ENCODE results near the gene SYCN.
A peak's percentile ranks its signal among the peaks of the same experiment; 100 is the strongest.

Gene SYCN

DNA sequence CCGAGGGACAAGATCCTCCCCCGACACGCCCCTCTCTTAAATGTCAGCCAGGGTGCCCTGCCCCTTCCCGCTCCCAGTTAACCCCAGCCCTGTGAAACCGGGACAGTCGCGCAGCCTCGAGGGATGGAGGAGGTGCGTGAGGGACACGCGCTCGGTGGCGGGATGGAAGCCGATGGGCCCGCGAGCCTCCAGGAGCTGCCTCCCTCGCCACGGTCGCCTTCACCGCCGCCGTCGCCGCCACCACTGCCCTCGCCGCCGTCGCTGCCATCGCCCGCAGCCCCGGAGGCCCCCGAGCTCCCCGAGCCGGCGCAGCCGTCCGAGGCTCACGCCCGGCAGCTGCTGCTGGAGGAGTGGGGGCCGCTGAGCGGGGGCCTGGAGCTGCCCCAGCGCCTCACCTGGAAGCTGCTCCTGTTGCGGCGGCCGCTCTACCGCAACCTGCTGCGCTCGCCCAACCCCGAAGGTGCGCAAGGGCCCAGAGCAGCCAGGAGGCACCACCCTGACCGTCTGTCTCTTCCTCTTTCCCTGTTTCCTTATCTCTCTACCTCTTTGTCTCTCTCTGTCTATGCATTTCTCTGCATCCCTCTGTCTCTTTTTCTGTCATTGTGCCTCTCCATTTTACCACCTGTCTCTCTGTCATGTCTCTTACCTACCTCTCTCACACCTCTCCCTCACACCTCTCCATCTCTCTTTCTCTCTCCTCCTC lies 7.1 kb downstream of the SYCN start, which contains the start of gene NCCRP1:
Gene NCCRP1 (plus strand): TSS at position 105 of the 703 bp plus-strand sequence. CDS start 19 bp downstream, at position 124.
- TF ChIP-seq, protein P1, sequence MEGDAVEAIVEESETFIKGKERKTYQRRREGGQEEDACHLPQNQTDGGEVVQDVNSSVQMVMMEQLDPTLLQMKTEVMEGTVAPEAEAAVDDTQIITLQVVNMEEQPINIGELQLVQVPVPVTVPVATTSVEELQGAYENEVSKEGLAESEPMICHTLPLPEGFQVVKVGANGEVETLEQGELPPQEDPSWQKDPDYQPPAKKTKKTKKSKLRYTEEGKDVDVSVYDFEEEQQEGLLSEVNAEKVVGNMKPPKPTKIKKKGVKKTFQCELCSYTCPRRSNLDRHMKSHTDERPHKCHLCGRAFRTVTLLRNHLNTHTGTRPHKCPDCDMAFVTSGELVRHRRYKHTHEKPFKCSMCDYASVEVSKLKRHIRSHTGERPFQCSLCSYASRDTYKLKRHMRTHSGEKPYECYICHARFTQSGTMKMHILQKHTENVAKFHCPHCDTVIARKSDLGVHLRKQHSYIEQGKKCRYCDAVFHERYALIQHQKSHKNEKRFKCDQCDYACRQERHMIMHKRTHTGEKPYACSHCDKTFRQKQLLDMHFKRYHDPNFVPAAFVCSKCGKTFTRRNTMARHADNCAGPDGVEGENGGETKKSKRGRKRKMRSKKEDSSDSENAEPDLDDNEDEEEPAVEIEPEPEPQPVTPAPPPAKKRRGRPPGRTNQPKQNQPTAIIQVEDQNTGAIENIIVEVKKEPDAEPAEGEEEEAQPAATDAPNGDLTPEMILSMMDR (IDR thresholded peaks at IDR 0.05), result no peak
- H3K9me3 ChIP-seq (ENCODE audit: control insufficient read depth, low read length), result no peaks in the 10 kb centered on the region
- no peak within 1 kb of the TSS for H3K9ac ChIP-seq
- no peaks in the 10 kb centered on the region for H3K4me1 ChIP-seq
- peak within 1 kb of the TSS; percentile 44 for H3K4me2 ChIP-seq (ENCODE audit: low read length)
- H3K27ac ChIP-seq, result no peak within 1 kb of the TSS
- no peak within 1 kb of the TSS for H2AFZ ChIP-seq
- H3K27me3 ChIP-seq (ENCODE audit: control insufficient read depth, insufficient read depth, low read length), result no peaks in the 10 kb centered on the region
- peak within 1 kb of the TSS; percentile 16 for H3K4me3 ChIP-seq (ENCODE audit: low read depth, low read length)
- H3K36me3 ChIP-seq (ENCODE audit: control insufficient read depth, insufficient read depth, low read length), result no peaks in the 10 kb centered on the region
- no peaks in the 10 kb centered on the region for H3K79me2 ChIP-seq

DNA sequence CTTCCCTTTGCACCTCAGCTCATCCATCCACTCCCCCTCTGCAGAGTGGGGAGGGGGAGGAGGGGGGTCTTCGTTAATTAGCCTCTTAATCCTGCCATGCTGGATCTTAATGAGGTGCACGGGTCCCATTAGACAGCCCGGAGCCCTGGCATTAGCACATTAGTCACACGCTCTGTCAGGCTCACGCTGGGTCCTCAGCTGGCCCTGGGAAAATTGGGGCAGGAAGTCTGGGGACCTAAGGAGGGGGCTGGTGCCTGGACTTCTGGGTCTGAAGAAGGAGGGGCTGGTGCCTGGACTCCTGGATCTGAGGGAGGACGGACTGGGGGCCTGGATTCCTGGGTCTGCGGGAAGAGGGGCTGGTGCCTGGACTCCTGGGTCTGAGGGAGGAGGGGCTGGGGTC lies 7.7 kb downstream of the SYCN start:
- H3K79me2 ChIP-seq, result no peaks in the 10 kb centered on the region
- H3K27me3 ChIP-seq (ENCODE audit: control insufficient read depth, insufficient read depth, low read length), result no peaks in the 10 kb centered on the region
- no peak overlapping the region for H3K4me3 ChIP-seq (ENCODE audit: low read depth, low read length)
- TF ChIP-seq, protein P1 (IDR thresholded peaks at IDR 0.05), result no peak
- H3K36me3 ChIP-seq (ENCODE audit: control insufficient read depth, insufficient read depth, low read length), result no peaks in the 10 kb centered on the region
- no peak overlapping the region for H3K27ac ChIP-seq
- H3K4me1 ChIP-seq, result no peaks in the 10 kb centered on the region
- no peak overlapping the region for H3K4me2 ChIP-seq (ENCODE audit: low read length)
- no peak overlapping the region for H3K9ac ChIP-seq
- H3K9me3 ChIP-seq (ENCODE audit: control insufficient read depth, low read length), result no peaks in the 10 kb centered on the region
- H2AFZ ChIP-seq, result no peak overlapping the region

DNA sequence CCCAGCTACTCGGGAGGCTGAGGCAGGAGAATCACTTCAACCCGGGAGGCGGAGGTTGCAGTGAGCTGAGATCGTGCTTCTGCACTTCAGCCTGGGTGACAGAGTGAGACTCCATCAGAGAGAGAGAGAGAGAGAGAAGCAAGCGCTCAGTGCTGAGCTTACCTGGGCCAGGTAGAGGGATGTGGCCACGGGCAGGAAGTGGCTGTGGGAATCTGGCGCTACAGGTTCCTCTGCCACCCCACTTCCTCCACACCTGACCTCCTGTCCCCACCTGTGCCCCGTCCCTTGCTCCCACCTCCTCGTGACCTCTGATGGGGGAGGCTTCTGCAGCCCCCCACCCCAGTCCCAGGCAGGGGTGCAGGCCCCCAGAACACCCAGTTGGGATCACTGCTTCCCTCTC lies 8.3 kb downstream of the SYCN start:
- Histone ChIP-seq H3K27ac (no peak overlapping the region), H3K79me2 (no peaks in the 10 kb centered on the region), H3K27me3 (ENCODE audit: control insufficient read depth, insufficient read depth, low read length) (no peaks in the 10 kb centered on the region), H3K36me3 (ENCODE audit: control insufficient read depth, insufficient read depth, low read length) (no peaks in the 10 kb centered on the region), H3K4me1 (no peaks in the 10 kb centered on the region), H3K4me2 (ENCODE audit: low read length) (no peak overlapping the region), H3K9ac (no peak overlapping the region), H3K9me3 (ENCODE audit: control insufficient read depth, low read length) (no peaks in the 10 kb centered on the region), H3K4me3 (ENCODE audit: low read depth, low read length) (no peak overlapping the region), H2AFZ (no peak overlapping the region)
- TF ChIP-seq, protein P1 (IDR thresholded peaks at IDR 0.05), result no peak

GRCh38 chr19:39194832-39195542 lies 9.1 kb downstream of the SYCN start:
- Histone ChIP-seq H3K27me3 (ENCODE audit: control insufficient read depth, insufficient read depth, low read length) (no peaks in the 10 kb centered on the region), H3K27ac (no peak overlapping the region)
- TF ChIP-seq, protein P1 (IDR thresholded peaks at IDR 0.05), result no peak

More at GRCh38 chr19:39194832-39195542, 9.1 kb downstream of the SYCN start:
- Histone ChIP-seq H2AFZ (no peak overlapping the region), H3K9me3 (ENCODE audit: control insufficient read depth, low read length) (no peaks in the 10 kb centered on the region), H3K9ac (no peak overlapping the region), H3K36me3 (ENCODE audit: control insufficient read depth, insufficient read depth, low read length) (no peaks in the 10 kb centered on the region), H3K79me2 (no peaks in the 10 kb centered on the region), H3K4me3 (ENCODE audit: low read depth, low read length) (no peak overlapping the region), H3K4me2 (ENCODE audit: low read length) (no peak overlapping the region), H3K4me1 (no peaks in the 10 kb centered on the region)

All from parathyroid adenoma (tissue), 2 donors.